Measurements from ENCODE around the gene CDK8. TPM values are rescaled to one million over a fixed set of nuclear protein-coding genes. Genes with fewer than 3 reads are reported as not detected.

Gene CDK8
- total and polyA plus RNA-seq, 2 experiments from 2014 or later: 13.6 to 24.0 TPM

DNA sequence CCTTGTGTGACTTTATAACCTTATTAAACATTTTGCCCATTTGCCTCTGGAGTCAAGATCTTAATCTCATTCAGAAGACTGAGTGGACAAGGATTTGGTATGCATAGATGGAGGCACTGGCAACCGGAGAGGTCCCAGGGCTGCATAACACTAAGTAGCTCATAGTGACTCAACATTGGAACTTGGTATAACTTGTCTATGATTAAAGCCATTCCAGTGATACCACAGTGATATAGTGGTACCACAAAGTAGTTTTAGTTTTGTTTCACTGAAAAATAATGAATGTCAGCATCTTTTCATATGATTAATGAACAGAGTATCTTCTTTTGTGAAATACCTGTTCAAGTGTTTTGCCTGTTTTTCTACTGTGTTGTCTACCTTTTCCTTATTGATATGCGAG lies 26.4 kb downstream of the CDK8 start:
- Histone ChIP-seq H3K4me1 (ENCODE audit: insufficient read depth) (no peaks in the 10 kb centered on the region), H3K4me2 (no peak overlapping the region), H3K27me3 (ENCODE audit: insufficient read depth) (no peaks in the 10 kb centered on the region), H3K27ac (ENCODE audit: low read depth) (no peak overlapping the region), H3F3A (replicated peaks; ENCODE audit: low read depth) (no peaks in the 10 kb centered on the region), H3K4me3 (no peak overlapping the region), H3K9me2 (ENCODE audit: insufficient read depth) (no peaks in the 10 kb centered on the region), H4K20me1 (replicated peaks; ENCODE audit: insufficient read depth) (peaks cover 29% of the 10 kb centered on the region), H2AFZ (no peak overlapping the region), H3K79me2 (replicated peaks; ENCODE audit: insufficient read depth) (peaks cover 68% of the 10 kb centered on the region), H3K36me3 (ENCODE audit: insufficient read depth) (no peaks in the 10 kb centered on the region; the same call in 1 of the 2 replicates)
- TF ChIP-seq ZNF114 (CRISPR knock-in tag; IDR thresholded peaks at IDR 0.05): no peak
- no peak for TF ChIP-seq STAT1 (IDR thresholded peaks at IDR 0.05; ENCODE audit: unreplicated experiment)
- TF ChIP-seq NANOG (IDR thresholded peaks at IDR 0.05; ENCODE audit: borderline replicate concordance): no peak
- no peak for TF ChIP-seq EZH2 (IDR thresholded peaks at IDR 0.05; ENCODE audit: low read depth, unreplicated experiment)
- no peak for TF ChIP-seq CREB1 (CRISPR knock-in tag; IDR thresholded peaks at IDR 0.05; ENCODE audit: low read depth)
- TF ChIP-seq JUNB (IDR thresholded peaks at IDR 0.05; ENCODE audit: unreplicated experiment): no peak
- TF ChIP-seq, protein P1, sequence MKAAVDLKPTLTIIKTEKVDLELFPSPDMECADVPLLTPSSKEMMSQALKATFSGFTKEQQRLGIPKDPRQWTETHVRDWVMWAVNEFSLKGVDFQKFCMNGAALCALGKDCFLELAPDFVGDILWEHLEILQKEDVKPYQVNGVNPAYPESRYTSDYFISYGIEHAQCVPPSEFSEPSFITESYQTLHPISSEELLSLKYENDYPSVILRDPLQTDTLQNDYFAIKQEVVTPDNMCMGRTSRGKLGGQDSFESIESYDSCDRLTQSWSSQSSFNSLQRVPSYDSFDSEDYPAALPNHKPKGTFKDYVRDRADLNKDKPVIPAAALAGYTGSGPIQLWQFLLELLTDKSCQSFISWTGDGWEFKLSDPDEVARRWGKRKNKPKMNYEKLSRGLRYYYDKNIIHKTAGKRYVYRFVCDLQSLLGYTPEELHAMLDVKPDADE (IDR thresholded peaks at IDR 0.05): no peak
- TF ChIP-seq EZH2phosphoT487 (IDR thresholded peaks at IDR 0.05; ENCODE audit: unreplicated experiment): no peak
- TF ChIP-seq ZNF331 (CRISPR knock-in tag; IDR thresholded peaks at IDR 0.05; ENCODE audit: low read depth): no peak
- TF ChIP-seq, protein P2, sequence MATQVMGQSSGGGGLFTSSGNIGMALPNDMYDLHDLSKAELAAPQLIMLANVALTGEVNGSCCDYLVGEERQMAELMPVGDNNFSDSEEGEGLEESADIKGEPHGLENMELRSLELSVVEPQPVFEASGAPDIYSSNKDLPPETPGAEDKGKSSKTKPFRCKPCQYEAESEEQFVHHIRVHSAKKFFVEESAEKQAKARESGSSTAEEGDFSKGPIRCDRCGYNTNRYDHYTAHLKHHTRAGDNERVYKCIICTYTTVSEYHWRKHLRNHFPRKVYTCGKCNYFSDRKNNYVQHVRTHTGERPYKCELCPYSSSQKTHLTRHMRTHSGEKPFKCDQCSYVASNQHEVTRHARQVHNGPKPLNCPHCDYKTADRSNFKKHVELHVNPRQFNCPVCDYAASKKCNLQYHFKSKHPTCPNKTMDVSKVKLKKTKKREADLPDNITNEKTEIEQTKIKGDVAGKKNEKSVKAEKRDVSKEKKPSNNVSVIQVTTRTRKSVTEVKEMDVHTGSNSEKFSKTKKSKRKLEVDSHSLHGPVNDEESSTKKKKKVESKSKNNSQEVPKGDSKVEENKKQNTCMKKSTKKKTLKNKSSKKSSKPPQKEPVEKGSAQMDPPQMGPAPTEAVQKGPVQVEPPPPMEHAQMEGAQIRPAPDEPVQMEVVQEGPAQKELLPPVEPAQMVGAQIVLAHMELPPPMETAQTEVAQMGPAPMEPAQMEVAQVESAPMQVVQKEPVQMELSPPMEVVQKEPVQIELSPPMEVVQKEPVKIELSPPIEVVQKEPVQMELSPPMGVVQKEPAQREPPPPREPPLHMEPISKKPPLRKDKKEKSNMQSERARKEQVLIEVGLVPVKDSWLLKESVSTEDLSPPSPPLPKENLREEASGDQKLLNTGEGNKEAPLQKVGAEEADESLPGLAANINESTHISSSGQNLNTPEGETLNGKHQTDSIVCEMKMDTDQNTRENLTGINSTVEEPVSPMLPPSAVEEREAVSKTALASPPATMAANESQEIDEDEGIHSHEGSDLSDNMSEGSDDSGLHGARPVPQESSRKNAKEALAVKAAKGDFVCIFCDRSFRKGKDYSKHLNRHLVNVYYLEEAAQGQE (IDR thresholded peaks at IDR 0.05; ENCODE audit: unreplicated experiment): no peak
- TF ChIP-seq, protein P3, sequence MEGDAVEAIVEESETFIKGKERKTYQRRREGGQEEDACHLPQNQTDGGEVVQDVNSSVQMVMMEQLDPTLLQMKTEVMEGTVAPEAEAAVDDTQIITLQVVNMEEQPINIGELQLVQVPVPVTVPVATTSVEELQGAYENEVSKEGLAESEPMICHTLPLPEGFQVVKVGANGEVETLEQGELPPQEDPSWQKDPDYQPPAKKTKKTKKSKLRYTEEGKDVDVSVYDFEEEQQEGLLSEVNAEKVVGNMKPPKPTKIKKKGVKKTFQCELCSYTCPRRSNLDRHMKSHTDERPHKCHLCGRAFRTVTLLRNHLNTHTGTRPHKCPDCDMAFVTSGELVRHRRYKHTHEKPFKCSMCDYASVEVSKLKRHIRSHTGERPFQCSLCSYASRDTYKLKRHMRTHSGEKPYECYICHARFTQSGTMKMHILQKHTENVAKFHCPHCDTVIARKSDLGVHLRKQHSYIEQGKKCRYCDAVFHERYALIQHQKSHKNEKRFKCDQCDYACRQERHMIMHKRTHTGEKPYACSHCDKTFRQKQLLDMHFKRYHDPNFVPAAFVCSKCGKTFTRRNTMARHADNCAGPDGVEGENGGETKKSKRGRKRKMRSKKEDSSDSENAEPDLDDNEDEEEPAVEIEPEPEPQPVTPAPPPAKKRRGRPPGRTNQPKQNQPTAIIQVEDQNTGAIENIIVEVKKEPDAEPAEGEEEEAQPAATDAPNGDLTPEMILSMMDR (conservative IDR thresholded peaks at IDR 0.05; ENCODE audit: low read depth in 2 of 2): no peak
- Mint-ChIP-seq H3K9me3 (no peaks in the 10 kb centered on the region; the same call in 2 of the 3 replicates), H3K27ac (no peak overlapping the region), H3K4me3 (no peak overlapping the region), H3K36me3 (ENCODE audit: low read depth) (peaks cover 15% of the 10 kb centered on the region; the same call in 2 of the 3 replicates), H3K27me3 (ENCODE audit: insufficient read depth, low read depth, poor library complexity) (no peaks in the 10 kb centered on the region), H3K4me1 (peaks cover 9% of the 10 kb centered on the region; the same call in 2 of the 3 replicates)
- no peak for ATAC-seq
- DNase-seq (ENCODE audit: low spot score): no peak

Data from GM23338 (cell line).